Thyroid gland (tissue), 4 donors: Measurements from ENCODE around the gene OR51V1.

ENCODE experiments used
- CTCF ChIP-seq, 6 experiments: fragments of 200-600 bp in 3 of 6; fragments of 450-650 bp in 3 of 6; sonication (generic) in 3 of 6; IDR thresholded peaks; one replicate each; pipeline ENCODE4 v1.5.1; 2016 to 2019; ENCODE audit warnings: antibody characterized with exemption in 6 of 6, mild to moderate bottlenecking in 2 of 6, inconsistent platforms in 1 of 6, moderate library complexity in 1 of 6
- POLR2A ChIP-seq, 2 donors: fragments of 450-650 bp; IDR thresholded peaks; one replicate each; pipeline ENCODE4 v1.6.1; 2017; ENCODE audit warnings: antibody characterized with exemption in 2 of 2, mild to moderate bottlenecking in 2 of 2, moderate library complexity in 1 of 2

- TF ChIP-seq CTCF (IDR thresholded peaks at IDR 0.05), result no peak
- no peak for TF ChIP-seq POLR2A (IDR thresholded peaks at IDR 0.05)
Observed at GRCh38 chr11:5223146-5223545, 22.7 kb upstream of the OR51V1 start.
